Astrocyte (in vitro differentiated cells and primary cell): ENCODE results near the gene DOK5. TPM values are rescaled to one million over a fixed set of nuclear protein-coding genes. Genes with fewer than 3 reads are reported as not detected.

ENCODE experiments used
- DNase-seq: peaks from one replicate; pipeline ENCODE4 v3.0.0-alpha.2; 2010; ENCODE audit warnings: low read depth
- FAIRE-seq: peaks from 2 replicates; lab custom pipeline; 2011; peaks lifted over from hg19 to GRCh38; lab: Jason Lieb, UNC
- H2AFZ ChIP-seq: 2 replicates; pipeline ENCODE4 v1.6.0; 2012; ENCODE audit warnings: low read depth, low read length, inconsistent platforms
- H3K27ac ChIP-seq: 2 replicates; pipeline ENCODE4 v1.5.1; 2011; ENCODE audit warnings: low read depth, low read length, inconsistent platforms
- H3K27me3 ChIP-seq: 2 replicates; pipeline ENCODE4 v1.6.0; 2011; ENCODE audit warnings: low read length, inconsistent platforms; ENCODE audit not compliant: insufficient read depth
- H3K36me3 ChIP-seq: 2 replicates; pipeline ENCODE4 v1.5.1; 2011; ENCODE audit warnings: low read length, inconsistent platforms; ENCODE audit not compliant: insufficient read depth
- H3K4me1 ChIP-seq: 2 replicates; pipeline ENCODE4 v1.5.1; 2011; ENCODE audit warnings: low read length, inconsistent platforms; ENCODE audit not compliant: insufficient read depth
- H3K4me2 ChIP-seq: 2 replicates; pipeline ENCODE4 v1.6.0; 2012; ENCODE audit warnings: low read length, inconsistent platforms
- H3K4me3 ChIP-seq: 2 replicates; pipeline ENCODE4 v1.5.1; 2011; ENCODE audit warnings: low read depth, mild to moderate bottlenecking, low read length, inconsistent platforms; ENCODE audit not compliant: insufficient read depth
- H3K79me2 ChIP-seq: 2 replicates; pipeline ENCODE4 v1.6.0; 2012; ENCODE audit warnings: mild to moderate bottlenecking, low read length, inconsistent platforms; ENCODE audit not compliant: insufficient read depth
- H3K9ac ChIP-seq: 2 replicates; pipeline ENCODE4 v1.6.0; 2012; ENCODE audit warnings: mild to moderate bottlenecking, low read length, inconsistent platforms
- H3K9me3 ChIP-seq: 2 replicates; pipeline ENCODE4 v1.5.1; 2012; ENCODE audit warnings: low read depth, mild to moderate bottlenecking, low read length, inconsistent platforms; ENCODE audit not compliant: insufficient read depth
- H4K20me1 ChIP-seq: 2 replicates; pipeline ENCODE4 v1.6.0; 2012; ENCODE audit warnings: low read length, inconsistent platforms; ENCODE audit not compliant: insufficient read depth
- H3K27ac Mint-ChIP-seq: one replicate; pipeline ENCODE4 v1.8.0; 2021; ENCODE audit warnings: mild to moderate bottlenecking, mixed read lengths; ENCODE audit not compliant: unreplicated experiment
- H3K27me3 Mint-ChIP-seq: one replicate; pipeline ENCODE4 v1.8.0; 2021; ENCODE audit warnings: low read depth, mixed read lengths; ENCODE audit not compliant: unreplicated experiment
- H3K36me3 Mint-ChIP-seq: one replicate; pipeline ENCODE4 v1.8.0; 2021; ENCODE audit warnings: low read depth, mixed read lengths; ENCODE audit not compliant: unreplicated experiment
- H3K4me1 Mint-ChIP-seq: one replicate; pipeline ENCODE4 v1.8.0; 2021; ENCODE audit warnings: low read depth, mixed read lengths; ENCODE audit not compliant: unreplicated experiment
- H3K4me3 Mint-ChIP-seq: one replicate; pipeline ENCODE4 v1.8.0; 2021; ENCODE audit warnings: mild to moderate bottlenecking, moderate library complexity, mixed read lengths; ENCODE audit not compliant: unreplicated experiment
- H3K9me3 Mint-ChIP-seq: one replicate; pipeline ENCODE4 v1.8.0; 2021; ENCODE audit warnings: mild to moderate bottlenecking, mixed read lengths; ENCODE audit not compliant: unreplicated experiment
- CTCF ChIP-seq: IDR thresholded peaks from 2 replicates; pipeline ENCODE4 v1.5.1; 2011; ENCODE audit warnings: low read depth, mild to moderate bottlenecking, inconsistent platforms, low read length, moderate library complexity; ENCODE audit not compliant: insufficient read depth
- EZH2 ChIP-seq: IDR thresholded peaks from 2 replicates; pipeline ENCODE4 v1.6.1; 2012; ENCODE audit warnings: mild to moderate bottlenecking, low read length, inconsistent platforms; ENCODE audit not compliant: insufficient read depth
- total RNA-seq: library from RNA; stranded (reverse); gene quantifications from 2 replicates; pipeline ENCODE4 v1.2.1, GENCODE V29; 2021

Gene DOK5
- total RNA-seq, 1 donor from 2014 or later: 1.2 TPM

GRCh38 chr20:54438166-54438565 lies 37.2 kb upstream of the DOK5 start:
- Histone ChIP-seq H3K4me3 (no peak overlapping the region), H3K36me3 (no peaks in the 10 kb centered on the region), H3K4me2 (no peak overlapping the region), H2AFZ (no peak overlapping the region), H3K9ac (no peak overlapping the region), H4K20me1 (no peaks in the 10 kb centered on the region), H3K79me2 (no peaks in the 10 kb centered on the region), H3K27ac (no peak overlapping the region), H3K9me3 (no peaks in the 10 kb centered on the region), H3K27me3 (no peaks in the 10 kb centered on the region), H3K4me1 (no peaks in the 10 kb centered on the region)
- DNase-seq (no peak), FAIRE-seq (no peak)
- Mint-ChIP-seq H3K27me3 (no peaks in the 10 kb centered on the region), H3K9me3 (no peaks in the 10 kb centered on the region), H3K4me1 (no peaks in the 10 kb centered on the region), H3K36me3 (no peaks in the 10 kb centered on the region), H3K4me3 (no peak overlapping the region), H3K27ac (no peak overlapping the region)
- TF ChIP-seq EZH2 (no peak), CTCF (no peak)

- Histone ChIP-seq H3K79me2 (no peaks in the 10 kb centered on the region), H3K27ac (no peak overlapping the region)
- H3K27ac Mint-ChIP-seq: no peak overlapping the region
Measured at GRCh38 chr20:54450207-54450606, 25.2 kb upstream of the DOK5 start.

More at GRCh38 chr20:54450207-54450606, 25.2 kb upstream of the DOK5 start:
- Mint-ChIP-seq H3K27me3 (no peaks in the 10 kb centered on the region), H3K4me1 (no peaks in the 10 kb centered on the region), H3K36me3 (no peaks in the 10 kb centered on the region), H3K9me3 (peaks cover 3% of the 10 kb centered on the region), H3K4me3 (no peak overlapping the region)
- DNase-seq: no peak
- no peak overlapping the region for H3K9ac ChIP-seq
- H2AFZ ChIP-seq: no peak overlapping the region
- no peaks in the 10 kb centered on the region for H3K36me3 ChIP-seq
- H4K20me1 ChIP-seq: no peaks in the 10 kb centered on the region
- no peak for FAIRE-seq
- H3K4me2 ChIP-seq: no peak overlapping the region
- no peaks in the 10 kb centered on the region for H3K4me1 ChIP-seq
- H3K9me3 ChIP-seq: no peaks in the 10 kb centered on the region
- H3K4me3 ChIP-seq: no peak overlapping the region
- TF ChIP-seq EZH2 (no peak), CTCF (no peak)
- no peaks in the 10 kb centered on the region for H3K27me3 ChIP-seq
